Measurements from ENCODE around the gene SSTR4.

SSTR4 gene

DNA sequence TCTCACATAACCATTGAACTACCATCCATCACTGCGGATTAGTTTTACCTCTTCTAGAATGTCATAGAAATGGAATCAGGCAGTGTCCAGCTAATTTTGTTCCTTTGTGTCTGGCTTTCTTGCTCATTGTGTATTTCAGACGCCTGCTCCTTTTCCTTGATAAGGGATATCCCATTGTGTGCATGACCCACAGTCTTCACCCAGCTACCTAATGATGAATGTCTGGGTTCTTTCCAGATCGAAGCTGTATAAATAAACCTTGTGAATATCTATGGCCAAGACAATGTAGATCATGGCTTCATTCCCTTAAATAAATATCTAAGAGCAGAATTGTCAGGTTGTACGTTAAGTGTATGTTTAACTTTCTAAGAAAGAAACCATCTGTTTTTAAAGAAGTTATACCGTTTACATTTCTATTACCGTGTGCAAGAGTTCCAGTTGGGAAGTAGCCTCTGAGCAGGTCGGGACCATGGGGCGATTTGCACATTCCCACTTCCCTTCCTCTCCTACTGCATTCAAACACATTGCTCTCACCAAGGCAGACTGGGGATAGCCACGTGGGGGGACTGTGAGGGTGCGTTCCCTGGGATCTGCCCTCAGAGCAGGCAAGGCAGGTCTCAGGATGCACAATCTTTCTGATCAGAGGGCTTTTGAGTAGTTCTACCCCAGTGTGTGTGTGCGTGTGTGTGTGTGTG lies 37.9 kb downstream of the SSTR4 start:
- H3K27me3 ChIP-seq (ENCODE audit: control insufficient read depth in 5 of 5, insufficient read depth in 4 of 5, low read length in 5 of 5), result no peaks in the 10 kb centered on the region
- peaks cover 0 to 9% (median 0%) of the 10 kb centered on the region in 5 donors for H3K4me1 ChIP-seq (ENCODE audit: control insufficient read depth in 5 of 5, insufficient read depth in 5 of 5, low read length in 5 of 5)
- no peaks in the 10 kb centered on the region for H3K9me3 ChIP-seq (ENCODE audit: control insufficient read depth in 5 of 5, low read length in 5 of 5)
- no peak overlapping the region for H3K27ac ChIP-seq (ENCODE audit: low read depth, low read length)
- no peak overlapping the region for H3K9ac ChIP-seq (ENCODE audit: low read length in 5 of 5)
- peaks cover 0 to 3% (median 0%) of the 10 kb centered on the region in 5 donors for H3K36me3 ChIP-seq (ENCODE audit: control insufficient read depth in 5 of 5, insufficient read depth in 5 of 5, low read length in 5 of 5)
- no peak overlapping the region for H3K4me3 ChIP-seq (ENCODE audit: low read depth in 1 of 5, low read length in 5 of 5)

DNA sequence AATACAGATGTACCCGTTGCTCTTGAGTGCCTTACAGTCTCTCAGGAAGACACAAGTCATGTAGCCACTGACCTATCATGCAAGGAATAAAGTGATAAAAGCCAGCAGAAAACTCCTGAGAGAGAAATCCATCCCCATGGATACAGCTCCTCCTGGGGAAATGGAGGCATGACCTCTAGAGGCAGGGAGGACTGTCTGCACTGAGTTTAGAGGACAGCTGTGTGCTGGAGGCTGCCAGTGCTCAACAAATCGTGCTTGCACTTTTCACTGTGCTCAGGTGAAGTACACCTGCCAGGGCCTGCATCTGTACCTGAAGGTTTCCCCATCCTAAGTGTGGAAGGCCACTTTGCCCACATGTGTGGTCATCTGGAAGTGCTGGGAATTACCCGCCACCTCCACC lies 38.9 kb downstream of the SSTR4 start:
- Histone ChIP-seq H3K9me3 (ENCODE audit: control insufficient read depth in 5 of 5, low read length in 5 of 5) (no peaks in the 10 kb centered on the region), H3K9ac (ENCODE audit: low read length in 5 of 5) (no peak overlapping the region), H3K36me3 (ENCODE audit: control insufficient read depth in 5 of 5, insufficient read depth in 5 of 5, low read length in 5 of 5) (peaks cover 0 to 3% (median 0%) of the 10 kb centered on the region in 5 donors)

DNA sequence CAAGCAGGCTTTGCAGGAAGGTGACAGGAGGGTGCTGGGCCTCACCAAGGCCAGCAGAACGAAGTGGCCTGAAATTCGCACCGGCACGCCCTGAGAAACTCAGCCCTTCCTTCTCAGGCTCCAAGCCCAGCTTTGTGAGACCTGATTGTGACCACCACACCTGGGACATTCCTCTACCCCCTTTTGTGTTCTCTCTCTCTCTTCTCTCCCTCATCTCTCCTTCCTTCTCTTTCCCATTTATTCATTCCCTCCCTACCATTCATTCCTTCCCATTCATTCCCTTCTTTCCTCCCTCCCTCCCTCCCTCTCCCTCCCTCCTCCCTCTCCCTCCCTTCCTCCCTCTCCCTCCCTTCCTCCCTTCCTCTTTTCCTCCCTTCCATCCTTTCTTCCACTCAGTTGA lies 42.2 kb downstream of the SSTR4 start:
- H3K4me3 ChIP-seq (ENCODE audit: low read depth in 1 of 5, low read length in 5 of 5), result no peak overlapping the region
- peaks cover 0 to 12% (median 4%) of the 10 kb centered on the region in 5 donors for H3K36me3 ChIP-seq (ENCODE audit: control insufficient read depth in 5 of 5, insufficient read depth in 5 of 5, low read length in 5 of 5)
- H3K27me3 ChIP-seq (ENCODE audit: control insufficient read depth in 5 of 5, insufficient read depth in 4 of 5, low read length in 5 of 5), result no peaks in the 10 kb centered on the region
- H3K9ac ChIP-seq (ENCODE audit: low read length in 5 of 5), result no peak overlapping the region
- H3K9me3 ChIP-seq (ENCODE audit: control insufficient read depth in 5 of 5, low read length in 5 of 5), result no peaks in the 10 kb centered on the region
- no peak overlapping the region for H3K27ac ChIP-seq (ENCODE audit: low read depth, low read length)
- H3K4me1 ChIP-seq (ENCODE audit: control insufficient read depth in 5 of 5, insufficient read depth in 5 of 5, low read length in 5 of 5), result peaks cover 0 to 51% (median 7%) of the 10 kb centered on the region in 5 donors

More for the DNA sequence above, 38.9 kb downstream of the SSTR4 start:
- no peak overlapping the region for H3K27ac ChIP-seq (ENCODE audit: low read depth, low read length)
- H3K4me3 ChIP-seq (ENCODE audit: low read depth in 1 of 5, low read length in 5 of 5), result no peak overlapping the region
- peaks cover 0 to 19% (median 0%) of the 10 kb centered on the region in 5 donors for H3K4me1 ChIP-seq (ENCODE audit: control insufficient read depth in 5 of 5, insufficient read depth in 5 of 5, low read length in 5 of 5)
- H3K27me3 ChIP-seq (ENCODE audit: control insufficient read depth in 5 of 5, insufficient read depth in 4 of 5, low read length in 5 of 5), result no peaks in the 10 kb centered on the region

GRCh38 chr20:23078351-23079015 lies 43.4 kb downstream of the SSTR4 start:
- Histone ChIP-seq H3K4me3 (ENCODE audit: low read depth in 1 of 5, low read length in 5 of 5) (no peak overlapping the region), H3K27me3 (ENCODE audit: control insufficient read depth in 5 of 5, insufficient read depth in 4 of 5, low read length in 5 of 5) (no peaks in the 10 kb centered on the region), H3K9me3 (ENCODE audit: control insufficient read depth in 5 of 5, low read length in 5 of 5) (no peaks in the 10 kb centered on the region), H3K9ac (ENCODE audit: low read length in 5 of 5) (no peak overlapping the region), H3K4me1 (ENCODE audit: control insufficient read depth in 5 of 5, insufficient read depth in 5 of 5, low read length in 5 of 5) (peaks cover 0 to 49% (median 7%) of the 10 kb centered on the region in 5 donors), H3K36me3 (ENCODE audit: control insufficient read depth in 5 of 5, insufficient read depth in 5 of 5, low read length in 5 of 5) (peaks cover 0 to 9% (median 4%) of the 10 kb centered on the region in 5 donors), H3K27ac (ENCODE audit: low read depth, low read length) (no peak overlapping the region)

- Histone ChIP-seq H3K36me3 (ENCODE audit: control insufficient read depth in 5 of 5, insufficient read depth in 5 of 5, low read length in 5 of 5) (peaks cover 0 to 9% (median 4%) of the 10 kb centered on the region in 5 donors), H3K4me3 (ENCODE audit: low read depth in 1 of 5, low read length in 5 of 5) (no peak overlapping the region), H3K9ac (ENCODE audit: low read length in 5 of 5) (no peak overlapping the region), H3K27me3 (ENCODE audit: control insufficient read depth in 5 of 5, insufficient read depth in 4 of 5, low read length in 5 of 5) (no peaks in the 10 kb centered on the region), H3K9me3 (ENCODE audit: control insufficient read depth in 5 of 5, low read length in 5 of 5) (no peaks in the 10 kb centered on the region), H3K27ac (ENCODE audit: low read depth, low read length) (no peak overlapping the region), H3K4me1 (ENCODE audit: control insufficient read depth in 5 of 5, insufficient read depth in 5 of 5, low read length in 5 of 5) (peaks cover 0 to 49% (median 7%) of the 10 kb centered on the region in 5 donors)
These were observed 43.9 kb downstream of the SSTR4 start for GRCh38 chr20:23079016-23079351.

DNA sequence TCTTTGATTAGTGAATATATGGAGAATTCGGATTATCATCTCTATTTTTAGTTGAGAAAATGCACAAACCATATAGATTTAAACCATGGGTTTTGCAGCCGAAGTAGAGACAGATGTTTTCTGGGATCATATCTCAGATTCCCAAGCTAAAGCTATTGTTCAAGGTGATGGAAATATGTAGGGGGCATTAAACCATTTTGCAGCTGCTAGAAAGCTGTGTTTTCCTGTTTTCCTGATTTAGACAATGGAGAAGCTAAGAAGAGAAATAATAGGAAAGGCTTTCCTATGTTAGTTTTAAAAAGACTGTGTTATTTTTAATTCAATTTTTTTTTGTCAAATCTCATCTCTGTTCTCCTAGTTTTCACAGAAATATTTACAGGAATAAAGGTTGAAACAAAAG lies 44.8 kb downstream of the SSTR4 start:
- H3K27ac ChIP-seq (ENCODE audit: low read depth, low read length), result no peak overlapping the region

DNA sequence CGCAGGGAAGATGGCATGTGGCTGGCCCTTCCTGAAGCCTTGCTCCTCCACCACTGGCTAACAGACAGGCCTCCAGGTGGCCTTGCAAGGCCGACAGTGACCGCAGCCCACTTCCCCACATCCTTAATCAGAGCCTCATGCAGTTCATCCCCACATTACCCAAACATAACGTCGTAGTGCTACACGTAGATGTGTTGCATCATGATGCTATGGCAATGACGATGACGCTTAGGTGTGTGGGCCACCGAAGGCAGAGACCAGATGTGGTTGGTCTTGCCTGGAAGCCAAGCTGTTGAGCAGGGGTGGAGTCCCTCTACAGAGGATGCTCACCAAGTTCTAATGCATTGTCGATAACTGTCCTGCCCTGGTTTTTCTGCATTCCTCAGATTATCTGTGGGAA lies 45.4 kb downstream of the SSTR4 start:
- Histone ChIP-seq H3K4me3 (ENCODE audit: low read depth in 1 of 5, low read length in 5 of 5) (peak overlapping the region in 3 of 5 donors; percentile 36 to 73 (median 45)), H3K27ac (ENCODE audit: low read depth, low read length) (no peak overlapping the region), H3K9ac (ENCODE audit: low read length in 5 of 5) (no peak overlapping the region), H3K36me3 (ENCODE audit: control insufficient read depth in 5 of 5, insufficient read depth in 5 of 5, low read length in 5 of 5) (peaks cover 0 to 9% (median 4%) of the 10 kb centered on the region in 5 donors), H3K4me1 (ENCODE audit: control insufficient read depth in 5 of 5, insufficient read depth in 5 of 5, low read length in 5 of 5) (peaks cover 0 to 57% (median 7%) of the 10 kb centered on the region in 5 donors), H3K9me3 (ENCODE audit: control insufficient read depth in 5 of 5, low read length in 5 of 5) (no peaks in the 10 kb centered on the region), H3K27me3 (ENCODE audit: control insufficient read depth in 5 of 5, insufficient read depth in 4 of 5, low read length in 5 of 5) (no peaks in the 10 kb centered on the region)

More for the DNA sequence above, 44.8 kb downstream of the SSTR4 start:
- H3K4me3 ChIP-seq (ENCODE audit: low read depth in 1 of 5, low read length in 5 of 5), result peak overlapping the region in 1 of 5 donors; percentile 45
- no peaks in the 10 kb centered on the region for H3K27me3 ChIP-seq (ENCODE audit: control insufficient read depth in 5 of 5, insufficient read depth in 4 of 5, low read length in 5 of 5)
- peaks cover 0 to 52% (median 7%) of the 10 kb centered on the region in 5 donors for H3K4me1 ChIP-seq (ENCODE audit: control insufficient read depth in 5 of 5, insufficient read depth in 5 of 5, low read length in 5 of 5)
- no peaks in the 10 kb centered on the region for H3K9me3 ChIP-seq (ENCODE audit: control insufficient read depth in 5 of 5, low read length in 5 of 5)
- no peak overlapping the region for H3K9ac ChIP-seq (ENCODE audit: low read length in 5 of 5)
- peaks cover 0 to 9% (median 4%) of the 10 kb centered on the region in 5 donors for H3K36me3 ChIP-seq (ENCODE audit: control insufficient read depth in 5 of 5, insufficient read depth in 5 of 5, low read length in 5 of 5)

DNA sequence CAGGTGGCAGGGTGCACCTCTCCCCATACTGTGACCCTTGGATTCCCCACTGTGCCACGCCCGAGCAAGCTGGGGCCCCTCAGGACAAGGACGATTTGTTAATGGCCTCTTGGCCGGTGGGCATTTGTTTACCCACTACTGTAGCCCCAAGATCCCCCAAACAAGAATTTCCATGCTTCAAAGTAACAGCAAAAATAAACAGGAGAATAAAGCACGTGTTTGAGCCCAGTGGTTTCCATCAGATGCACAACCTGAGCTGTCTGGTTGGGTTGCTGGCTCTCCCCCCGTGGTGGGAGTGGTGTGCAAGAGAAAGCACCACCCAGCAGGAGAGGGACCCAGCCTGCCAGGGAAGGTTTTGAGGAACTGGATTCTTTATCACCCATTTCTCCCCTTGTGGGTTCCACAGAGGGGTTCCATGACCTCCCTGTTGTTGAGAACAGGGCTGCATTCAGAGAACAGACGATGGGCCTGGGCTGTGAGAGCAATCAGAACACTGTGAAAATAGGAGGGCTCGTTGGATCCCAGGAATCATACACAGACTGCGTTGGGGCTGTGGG lies 46.2 kb downstream of the SSTR4 start:
- no peak overlapping the region for H3K27ac ChIP-seq (ENCODE audit: low read depth, low read length)
- H3K4me3 ChIP-seq (ENCODE audit: low read depth in 1 of 5, low read length in 5 of 5), result peak overlapping the region in 4 of 5 donors; percentile 19 to 77 (median 74)
- peaks cover 0 to 9% (median 4%) of the 10 kb centered on the region in 5 donors for H3K36me3 ChIP-seq (ENCODE audit: control insufficient read depth in 5 of 5, insufficient read depth in 5 of 5, low read length in 5 of 5)
- H3K27me3 ChIP-seq (ENCODE audit: control insufficient read depth in 5 of 5, insufficient read depth in 4 of 5, low read length in 5 of 5), result peaks cover 0 to 3% (median 0%) of the 10 kb centered on the region in 5 donors
- peaks cover 0 to 60% (median 8%) of the 10 kb centered on the region in 5 donors for H3K4me1 ChIP-seq (ENCODE audit: control insufficient read depth in 5 of 5, insufficient read depth in 5 of 5, low read length in 5 of 5)
- peak overlapping the region in 1 of 5 donors; percentile 60 for H3K9ac ChIP-seq (ENCODE audit: low read length in 5 of 5)
- H3K9me3 ChIP-seq (ENCODE audit: control insufficient read depth in 5 of 5, low read length in 5 of 5), result no peaks in the 10 kb centered on the region

DNA sequence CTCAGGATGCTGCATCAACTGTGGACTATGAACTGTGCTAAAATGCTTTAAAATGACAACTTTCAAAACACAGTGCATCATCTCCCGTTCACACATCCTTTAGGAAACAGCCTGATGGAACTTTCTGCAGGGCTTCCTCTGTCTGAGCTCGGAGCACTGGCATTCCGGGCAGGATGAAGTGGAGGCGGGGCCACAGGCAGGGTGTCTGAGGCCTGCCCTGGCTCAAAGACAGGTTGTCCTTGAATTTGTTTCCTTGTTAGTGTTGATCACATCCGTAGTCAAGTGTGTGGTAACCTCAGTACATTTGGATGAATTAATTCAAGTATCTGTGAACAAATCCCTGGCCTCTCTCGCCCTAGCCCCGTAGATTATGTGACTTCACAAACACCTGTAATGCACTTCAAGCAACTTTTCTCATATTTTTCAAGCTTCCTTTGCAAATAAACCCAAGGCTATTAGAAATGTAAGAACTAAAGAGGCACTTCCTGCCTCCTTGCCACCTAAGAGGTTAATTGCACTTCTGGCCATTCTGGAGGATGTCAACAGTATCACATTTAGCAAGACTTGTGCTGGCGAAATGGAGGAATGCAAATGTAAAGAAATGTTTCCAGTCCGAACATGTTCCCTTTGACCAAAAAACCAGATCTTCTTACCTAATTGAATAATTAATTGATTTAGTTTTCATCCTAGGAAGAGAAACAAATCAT lies 47.9 kb downstream of the SSTR4 start:
- Histone ChIP-seq H3K36me3 (ENCODE audit: control insufficient read depth in 5 of 5, insufficient read depth in 5 of 5, low read length in 5 of 5) (peaks cover 0 to 9% (median 4%) of the 10 kb centered on the region in 5 donors), H3K4me3 (ENCODE audit: low read depth in 1 of 5, low read length in 5 of 5) (peak overlapping the region; percentile 26 to 77 (median 73)), H3K27ac (ENCODE audit: low read depth, low read length) (peak overlapping the region; percentile 89), H3K9ac (ENCODE audit: low read length in 5 of 5) (peak overlapping the region in 4 of 5 donors; percentile 16 to 89 (median 64)), H3K27me3 (ENCODE audit: control insufficient read depth in 5 of 5, insufficient read depth in 4 of 5, low read length in 5 of 5) (peaks cover 0 to 5% (median 0%) of the 10 kb centered on the region in 5 donors), H3K4me1 (ENCODE audit: control insufficient read depth in 5 of 5, insufficient read depth in 5 of 5, low read length in 5 of 5) (peaks cover 0 to 72% (median 20%) of the 10 kb centered on the region in 5 donors), H3K9me3 (ENCODE audit: control insufficient read depth in 5 of 5, low read length in 5 of 5) (no peaks in the 10 kb centered on the region)

All from subcutaneous abdominal adipose tissue (tissue), 5 donors.